HG03175 (cell line): ENCODE data around the gene SOCS1.
"Not testable (repeated sequence)": the region's sequence is repeated elsewhere in the genome, so short reads cannot be mapped to it uniquely, and the experiment has no call there.

Source experiments
- ATAC-seq: cut with Tn5 transposase; IDR thresholded peaks from one replicate; pipeline ENCODE4 v1.9.1; 2021; ENCODE audit warnings: mild to moderate bottlenecking, moderate library complexity; ENCODE audit not compliant: unreplicated experiment

The SOCS1 gene, protein sequence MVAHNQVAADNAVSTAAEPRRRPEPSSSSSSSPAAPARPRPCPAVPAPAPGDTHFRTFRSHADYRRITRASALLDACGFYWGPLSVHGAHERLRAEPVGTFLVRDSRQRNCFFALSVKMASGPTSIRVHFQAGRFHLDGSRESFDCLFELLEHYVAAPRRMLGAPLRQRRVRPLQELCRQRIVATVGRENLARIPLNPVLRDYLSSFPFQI

DNA sequence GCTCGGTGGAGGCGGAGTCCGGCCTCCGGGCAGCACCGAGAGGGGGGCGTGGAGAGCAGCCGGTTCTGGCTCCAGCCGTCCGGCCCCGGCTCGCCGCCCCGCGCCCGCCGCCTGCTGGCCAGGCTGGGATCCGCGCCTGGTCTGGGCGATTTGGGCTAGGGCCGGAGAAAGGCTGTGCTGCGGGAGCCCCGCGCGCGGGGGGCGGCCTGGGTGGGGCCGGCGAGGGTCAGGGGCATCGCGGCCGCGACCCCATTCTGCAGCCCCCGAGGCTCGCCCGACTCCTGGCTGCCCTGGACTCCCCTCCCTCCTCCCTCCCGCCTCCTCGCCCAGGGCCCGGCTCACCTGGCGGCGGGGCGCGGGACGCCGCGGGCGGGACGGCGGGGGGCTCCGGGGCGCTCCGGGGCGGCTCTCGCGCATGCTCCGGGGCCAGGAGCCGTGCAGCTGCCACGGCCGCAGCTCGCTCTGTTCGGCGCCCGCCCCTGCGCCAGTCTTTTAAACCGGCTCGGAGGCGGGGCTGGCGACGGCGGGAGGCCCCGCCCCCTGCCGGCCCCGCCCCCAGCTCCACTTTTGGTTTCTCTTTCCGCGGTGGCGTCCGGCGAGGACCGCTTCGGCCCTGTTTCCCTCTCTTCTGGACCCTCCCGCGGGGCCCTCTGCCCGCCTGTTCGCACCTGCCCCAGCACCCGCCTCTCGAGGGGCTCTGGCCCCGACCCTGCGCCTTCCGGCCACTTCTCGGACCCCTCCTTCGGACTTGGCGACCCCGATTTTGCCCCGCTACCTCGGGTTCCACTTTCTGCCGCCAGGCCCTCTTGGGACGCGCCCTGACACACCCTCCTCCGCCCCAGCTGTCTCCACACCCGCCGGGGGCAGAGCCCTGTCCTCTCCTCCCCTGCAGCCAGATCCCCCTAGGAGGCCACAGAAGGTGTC, at the start of gene SOCS1:
Gene SOCS1 (minus strand): TSS at position 468 of the 924 bp plus-strand sequence. CDS start 726 bp downstream, outside the sequence.
- peak; percentile 54 for ATAC-seq

- no peak for ATAC-seq
Measured at GRCh38 chr16:11303405-11304138, 47.6 kb upstream of the SOCS1 start.

DNA sequence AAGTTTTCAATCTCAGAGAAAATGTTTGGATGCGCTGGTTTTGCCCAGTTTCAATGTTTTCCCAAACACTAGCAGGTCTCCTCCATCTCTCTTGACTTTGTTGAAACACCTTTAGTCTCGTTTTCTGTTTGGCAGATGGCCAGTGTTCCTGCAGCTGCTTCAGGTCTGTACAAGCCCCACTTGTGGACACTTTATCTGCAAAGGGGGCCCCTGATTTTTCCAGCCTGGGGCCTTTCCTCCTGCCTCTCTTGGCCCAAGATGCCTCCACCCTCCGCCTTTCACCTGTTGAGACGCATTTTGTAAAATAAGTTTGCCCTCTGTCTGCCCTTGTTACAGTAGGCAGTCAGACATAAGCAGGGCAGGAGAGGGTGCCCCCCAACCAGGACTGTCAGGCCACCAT, 47.0 kb upstream of the SOCS1 start:
- ATAC-seq, result no peak

DNA sequence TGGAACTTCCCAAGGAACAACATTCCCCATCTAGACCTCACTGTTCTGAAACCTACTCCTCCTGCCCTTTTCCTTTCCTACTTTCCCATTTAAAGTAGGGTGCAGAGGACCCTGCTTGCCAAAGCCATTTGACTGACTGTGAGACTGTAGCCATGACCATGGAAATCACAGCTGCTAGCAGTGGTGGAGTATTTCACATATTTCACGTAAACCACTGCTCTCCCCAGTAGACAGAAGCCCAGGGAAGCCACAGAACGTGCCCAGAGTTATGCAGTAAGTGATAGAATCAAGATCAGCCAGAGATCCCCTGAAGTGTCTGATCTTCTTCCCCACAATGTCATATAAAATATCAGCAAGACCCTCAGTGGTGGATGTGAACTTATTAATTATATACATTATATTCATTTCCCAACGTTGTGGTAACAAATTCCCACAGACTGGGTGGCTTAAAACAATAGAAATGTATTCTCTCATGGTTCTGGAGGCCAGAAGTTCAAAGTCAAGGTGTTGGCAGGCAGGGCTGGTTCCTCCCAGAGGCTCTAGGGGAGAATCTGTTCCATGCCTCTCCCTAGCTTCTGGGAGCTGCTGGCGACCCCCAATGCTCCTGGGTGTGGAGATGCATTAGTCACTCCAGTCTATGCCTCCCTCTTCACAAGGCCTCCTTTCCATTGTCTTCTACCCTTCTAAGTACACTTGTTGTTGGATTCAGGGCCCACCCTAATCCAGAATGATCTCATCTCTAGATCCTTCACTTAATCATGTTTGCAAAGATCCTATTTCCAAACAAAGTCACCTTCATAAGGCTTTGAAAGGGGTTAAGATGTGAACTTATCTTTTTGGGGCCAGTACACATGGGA, 45.9 kb upstream of the SOCS1 start:
- no peak for ATAC-seq

GRCh38 chr16:11300560-11300892, 44.5 kb upstream of the SOCS1 start:
- no peak for ATAC-seq

- no peak for ATAC-seq
Measured at GRCh38 chr16:11299865-11300559, 44.0 kb upstream of the SOCS1 start.

- ATAC-seq, result not testable (repeated sequence)
Measured at GRCh38 chr16:11298950-11299547, 43.0 kb upstream of the SOCS1 start.

DNA sequence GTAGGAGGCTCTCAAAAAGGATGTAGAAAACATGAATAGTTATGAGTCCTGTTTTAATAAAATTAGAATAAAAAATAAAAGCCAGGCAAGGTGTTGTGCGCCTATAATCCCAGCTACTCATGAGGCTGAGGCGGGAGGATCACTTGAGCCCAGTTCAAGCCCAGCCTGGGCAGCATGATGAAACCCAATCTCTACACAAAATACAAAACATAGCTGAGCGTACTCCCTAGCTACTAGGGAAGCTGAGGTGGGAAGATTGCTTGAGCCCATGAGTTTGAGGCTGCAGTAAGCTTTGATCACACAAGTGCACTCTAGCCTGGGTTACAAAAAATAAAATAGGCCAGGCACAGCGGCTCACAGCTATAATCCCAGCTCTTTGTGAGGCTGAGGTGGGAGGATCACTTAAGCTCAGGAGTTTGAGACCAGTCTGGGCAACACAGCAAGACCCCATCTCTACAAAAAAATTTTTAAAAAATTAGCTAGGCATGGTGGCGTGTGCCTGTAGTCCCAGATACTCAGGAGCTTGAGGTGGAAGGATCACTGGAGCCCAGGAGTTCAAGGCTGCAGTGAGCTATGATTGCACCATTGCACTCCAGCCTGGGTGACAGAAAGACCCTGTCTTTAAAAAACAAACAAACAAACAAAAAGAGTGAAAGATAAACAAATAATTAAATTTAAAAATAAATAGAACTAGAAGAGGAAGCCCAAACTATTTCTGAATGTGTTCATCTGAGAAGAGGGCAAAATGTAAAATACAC, 42.3 kb upstream of the SOCS1 start:
- ATAC-seq, result no peak

GRCh38 chr16:11297492-11298142, 41.6 kb upstream of the SOCS1 start:
- ATAC-seq, result peak; percentile 90

DNA sequence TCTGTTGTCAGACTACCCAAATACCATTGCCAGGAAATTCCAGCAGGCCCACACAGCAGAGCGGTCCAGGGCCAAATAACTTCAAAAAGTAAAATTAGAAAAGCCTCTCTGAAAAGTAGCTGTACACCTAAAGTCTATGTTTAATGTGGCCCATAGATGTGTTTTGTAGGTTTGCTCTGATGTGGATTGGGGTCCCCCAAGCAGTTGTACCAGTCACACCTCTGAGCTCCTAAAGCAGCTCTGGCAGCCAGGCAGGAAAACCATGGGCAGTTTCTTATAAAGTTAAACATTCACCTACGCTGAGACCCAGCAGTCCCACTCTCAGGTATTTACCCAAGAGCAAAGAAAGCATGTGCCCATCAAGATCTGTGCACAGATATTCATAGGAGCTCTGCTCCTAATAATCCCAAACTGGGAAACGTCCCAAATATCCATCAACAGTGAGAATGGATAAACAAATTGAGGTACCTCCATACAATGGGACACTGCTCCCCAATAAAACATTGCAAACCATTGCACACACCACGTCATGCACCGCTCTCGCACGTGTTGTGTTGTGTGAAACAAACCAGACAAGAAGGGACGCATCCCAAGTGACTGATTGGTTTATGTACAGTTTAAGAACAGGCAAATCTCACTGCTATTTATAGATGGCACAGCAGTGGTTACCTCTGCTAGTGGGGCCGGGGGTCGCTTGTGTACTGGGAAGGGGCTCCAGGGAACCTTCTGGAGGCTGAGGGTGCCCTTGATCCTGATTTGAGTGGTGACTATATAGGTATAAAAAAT, 40.9 kb upstream of the SOCS1 start:
- ATAC-seq, result peak; percentile 9

GRCh38 chr16:11296351-11296705, 40.3 kb upstream of the SOCS1 start:
- no peak for ATAC-seq

GRCh38 chr16:11295672-11296071, 39.7 kb upstream of the SOCS1 start:
- no peak for ATAC-seq

DNA sequence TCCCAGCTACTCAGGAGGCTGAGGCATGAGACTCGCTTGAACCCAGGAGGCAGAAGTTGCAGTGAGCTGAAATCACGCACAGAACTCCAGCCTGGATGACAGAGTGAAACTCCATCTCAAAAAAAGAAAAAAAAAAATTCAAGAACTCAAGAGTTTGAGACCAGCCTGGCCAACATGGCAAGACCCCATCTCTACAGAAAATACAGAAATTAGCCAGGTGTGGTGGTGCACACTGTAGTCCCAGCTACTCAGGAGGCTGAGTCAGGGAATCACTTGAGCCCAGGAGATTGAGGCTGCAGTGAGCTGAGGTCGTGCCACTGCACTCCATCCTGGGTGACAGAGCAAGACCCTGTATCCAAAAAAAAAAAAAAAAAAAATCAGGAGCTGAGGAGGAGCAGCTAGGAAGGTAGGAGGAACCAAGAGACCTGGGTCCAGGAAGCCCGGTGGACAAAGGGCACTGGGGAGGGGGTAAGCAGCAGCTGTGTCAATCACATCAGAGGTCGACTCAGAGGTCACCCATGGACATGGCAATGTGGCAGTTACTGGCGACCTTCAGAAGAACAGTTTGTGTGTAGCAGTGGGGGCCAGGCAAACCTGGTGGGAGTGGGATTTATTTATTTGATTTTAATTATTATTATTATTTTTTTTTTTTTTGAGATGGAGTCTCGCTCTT, 36.2 kb upstream of the SOCS1 start:
- ATAC-seq, result no peak

- ATAC-seq, result no peak
Measured at GRCh38 chr16:11291091-11291703, 35.2 kb upstream of the SOCS1 start.

GRCh38 chr16:11290102-11290893, 34.3 kb upstream of the SOCS1 start:
- no peak for ATAC-seq

GRCh38 chr16:11289696-11290095, 33.7 kb upstream of the SOCS1 start:
- not testable (repeated sequence) for ATAC-seq
